Glutamatergic neuron (in vitro differentiated cells): ENCODE data around the gene NRIP1. TPM values are rescaled to one million over a fixed set of nuclear protein-coding genes. Genes with fewer than 3 reads are reported as not detected.

Source experiments
- DNase-seq: peaks from one replicate; pipeline ENCODE4 v3.0.0; 2022
- H3K27ac Mint-ChIP-seq: one replicate; pipeline ENCODE4 v1.8.0; 2020; ENCODE audit warnings: mild to moderate bottlenecking, mixed read lengths, inconsistent platforms; ENCODE audit not compliant: unreplicated experiment
- H3K27me3 Mint-ChIP-seq: one replicate; pipeline ENCODE4 v1.8.0; 2020; ENCODE audit warnings: mild to moderate bottlenecking, moderate library complexity, mixed read lengths, inconsistent platforms; ENCODE audit not compliant: unreplicated experiment
- H3K36me3 Mint-ChIP-seq: one replicate; pipeline ENCODE4 v1.8.0; 2020; ENCODE audit warnings: mild to moderate bottlenecking, mixed read lengths, inconsistent platforms; ENCODE audit not compliant: unreplicated experiment
- H3K4me1 Mint-ChIP-seq: one replicate; pipeline ENCODE4 v1.8.0; 2020; ENCODE audit warnings: mild to moderate bottlenecking, low read depth, mixed read lengths, inconsistent platforms; ENCODE audit not compliant: unreplicated experiment
- H3K4me3 Mint-ChIP-seq: one replicate; pipeline ENCODE4 v1.8.0; 2020; ENCODE audit warnings: mild to moderate bottlenecking, mixed read lengths, inconsistent platforms; ENCODE audit not compliant: unreplicated experiment
- H3K9me3 Mint-ChIP-seq: one replicate; pipeline ENCODE4 v1.8.0; 2020; ENCODE audit warnings: mild to moderate bottlenecking, moderate library complexity, mixed read lengths, inconsistent platforms; ENCODE audit not compliant: unreplicated experiment
- CTCF ChIP-seq: fragments of 200-600 bp; sonication (generic); IDR thresholded peaks from one replicate; pipeline ENCODE4 v1.5.0; 2021; ENCODE audit not compliant: partially characterized antibody, unreplicated experiment
- total RNA-seq: library from RNA; stranded (reverse); fragmentation: NEBNext Ultra II Directional; extraction: Animal tissue kit (Norgen Biotek cat#: 25700); gene quantifications from one replicate; pipeline ENCODE4 v1.2.1, GENCODE V29; 2021; ENCODE audit not compliant: unreplicated experiment

Gene NRIP1
- total RNA-seq, 1 donor from 2014 or later: 51.5 TPM

DNA sequence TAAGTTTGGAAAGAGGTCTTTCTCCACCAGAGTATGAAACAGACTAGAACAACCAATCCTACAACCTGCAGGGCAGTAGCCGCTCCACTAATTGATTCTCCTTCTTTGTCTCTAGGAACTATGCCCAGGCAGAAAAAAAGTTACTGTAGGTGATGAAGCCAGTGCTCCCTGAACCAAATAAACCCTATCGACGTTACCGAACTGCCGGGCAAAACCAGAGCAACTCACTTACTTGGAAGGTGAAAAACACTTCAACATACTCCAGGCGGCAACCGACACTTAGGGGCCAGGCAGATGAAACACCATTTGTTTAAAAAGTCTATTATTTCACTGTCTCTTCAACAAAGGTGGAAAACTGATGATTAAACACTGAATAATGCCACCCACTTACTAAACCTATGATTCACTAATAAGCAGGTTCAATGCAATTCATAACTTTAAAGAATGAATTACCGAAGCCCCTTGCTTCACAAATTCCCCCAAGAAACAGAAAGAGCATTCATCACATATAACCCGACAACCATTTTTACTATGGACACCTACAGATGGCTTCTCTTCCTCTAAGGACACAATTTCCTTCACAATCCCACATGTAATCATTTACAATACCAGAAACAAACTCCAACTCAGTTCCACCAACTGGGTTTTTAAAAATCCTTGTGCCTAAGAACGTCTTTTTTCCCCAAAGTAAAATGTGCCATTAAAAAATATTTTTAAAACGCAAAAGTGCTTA lies 1.6 kb downstream of the NRIP1 start:
- Mint-ChIP-seq H3K4me3 (peak overlapping the region; percentile 99), H3K36me3 (no peaks in the 10 kb centered on the region), H3K27ac (peak overlapping the region; percentile 99), H3K4me1 (peaks cover 43% of the 10 kb centered on the region), H3K9me3 (peaks cover 20% of the 10 kb centered on the region), H3K27me3 (peaks cover 13% of the 10 kb centered on the region)
- DNase-seq: no peak
- TF ChIP-seq CTCF: no peak

GRCh38 chr21:15062606-15062965 lies 2.2 kb downstream of the NRIP1 start:
- peaks cover 20% of the 10 kb centered on the region for H3K9me3 Mint-ChIP-seq
- H3K27ac Mint-ChIP-seq: peak overlapping the region; percentile 99
- H3K4me1 Mint-ChIP-seq: peaks cover 47% of the 10 kb centered on the region
- no peak for DNase-seq
- peaks cover 13% of the 10 kb centered on the region for H3K27me3 Mint-ChIP-seq
- no peaks in the 10 kb centered on the region for H3K36me3 Mint-ChIP-seq
- TF ChIP-seq CTCF: no peak
- H3K4me3 Mint-ChIP-seq: peak overlapping the region; percentile 99

DNA sequence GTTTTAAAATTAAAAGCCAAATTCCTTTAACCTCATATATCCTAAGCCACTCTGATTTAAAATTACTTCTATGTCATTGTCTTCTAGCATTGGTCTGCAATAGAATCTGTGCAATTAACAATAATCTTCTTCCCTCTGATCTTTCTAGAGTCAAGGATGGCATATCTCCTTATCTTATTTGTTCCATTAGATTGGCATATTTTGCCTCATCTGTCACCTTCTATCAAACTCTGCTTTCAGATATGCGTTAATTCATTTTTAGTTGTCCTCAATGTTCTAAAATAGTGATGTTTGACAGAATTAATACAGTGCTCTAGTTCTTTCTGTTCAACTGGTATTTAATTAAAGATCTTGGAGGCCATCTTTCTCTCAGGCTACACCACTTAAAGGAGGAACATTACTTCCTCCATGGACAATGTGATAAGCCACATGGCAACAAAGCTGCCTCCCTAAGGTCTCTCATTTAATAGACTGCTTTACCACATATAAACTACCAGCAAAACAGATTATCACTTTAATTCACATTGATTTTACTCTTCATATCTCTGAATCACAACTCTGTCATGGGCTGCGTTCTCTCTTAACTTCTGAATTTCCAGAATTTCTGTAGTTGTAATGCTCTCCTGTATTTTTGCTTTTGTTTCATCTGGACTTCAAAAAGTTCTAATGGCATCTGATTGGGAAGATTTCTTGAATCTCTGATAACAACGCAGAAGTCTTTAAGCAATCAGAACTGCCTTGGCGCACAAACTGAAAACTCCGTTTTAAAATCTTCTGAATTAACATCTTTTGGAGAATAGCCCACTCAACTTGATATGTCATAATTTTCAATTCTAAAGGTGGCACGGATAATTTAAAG lies 2.8 kb downstream of the NRIP1 start:
- Mint-ChIP-seq H3K4me3 (peak overlapping the region; percentile 99), H3K27ac (no peak overlapping the region), H3K4me1 (peaks cover 52% of the 10 kb centered on the region), H3K9me3 (peaks cover 20% of the 10 kb centered on the region), H3K36me3 (no peaks in the 10 kb centered on the region), H3K27me3 (peaks cover 13% of the 10 kb centered on the region)
- DNase-seq: no peak
- no peak for TF ChIP-seq CTCF

DNA sequence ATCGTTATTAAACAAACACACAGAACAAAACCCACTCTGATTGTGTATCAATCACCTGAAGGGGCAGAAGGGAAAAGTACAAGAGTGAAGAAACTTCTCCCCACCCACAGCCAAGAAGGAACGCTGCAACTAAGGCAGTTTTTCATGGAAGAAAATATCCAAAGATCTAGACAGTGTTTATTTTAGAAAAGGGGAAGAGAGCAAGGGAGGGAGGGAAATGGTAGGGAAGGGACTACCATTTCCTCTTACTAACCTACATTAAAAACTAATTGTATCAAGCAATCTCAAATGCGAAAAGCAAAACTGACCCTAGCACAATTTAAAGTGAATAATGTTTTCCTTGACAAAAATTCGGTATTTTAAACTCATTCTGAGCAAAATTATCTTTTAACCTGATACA lies 3.5 kb downstream of the NRIP1 start:
- Mint-ChIP-seq H3K27me3 (peaks cover 13% of the 10 kb centered on the region), H3K4me1 (peaks cover 57% of the 10 kb centered on the region), H3K27ac (peak overlapping the region; percentile 52), H3K9me3 (peaks cover 20% of the 10 kb centered on the region), H3K4me3 (peak overlapping the region; percentile 99), H3K36me3 (no peaks in the 10 kb centered on the region)
- no peak for DNase-seq
- no peak for TF ChIP-seq CTCF
